K562 (cell line): Measurements from ENCODE around the gene RBPJ.

Experiments
- ATF3 ChIP-seq, 2 experiments: fragments of 450-650 bp in 1 of 2; sonication (generic) in 1 of 2; formaldehyde crosslinking in 1 of 2; IDR thresholded peaks in 1 of 2; conservative IDR thresholded peaks in 1 of 2; 2 replicates each; pipeline versions ENCODE4 v1.6.1 to v1.8.1; 2016 to 2023; ENCODE audit warnings: mild to moderate bottlenecking in 2 of 2, moderate library complexity in 2 of 2, inconsistent platforms in 1 of 2, missing genetic modification reagents in 1 of 2
- CTCF ChIP-seq, 3 experiments: IDR thresholded peaks in 2 of 3; conservative IDR thresholded peaks in 1 of 3; 2 replicates each; pipeline ENCODE4 v1.5.1; 2011 to 2012; ENCODE audit warnings: low read length in 3 of 3, mild to moderate bottlenecking in 3 of 3, control low read depth in 2 of 3, improper control_type of control experiment in 1 of 3, inconsistent platforms in 1 of 3, low read depth in 1 of 3, mixed read lengths in 1 of 3, moderate library complexity in 1 of 3; ENCODE audit not compliant: insufficient read depth in 2 of 3
- FOSL1 ChIP-seq: fragments of 200-800 bp; sonication (Bioruptor generic); conservative IDR thresholded peaks from 2 replicates; pipeline ENCODE4 v1.6.1; 2016; ENCODE audit warnings: missing genetic modification characterization, missing compliant biosample characterization
- KLF10 ChIP-seq: fragments of 250-450 bp; sonication (Bioruptor Pico); IDR thresholded peaks from 2 replicates; pipeline ENCODE4 v1.6.1; 2021; ENCODE audit warnings: matching md5 sums
- NFE2L1 ChIP-seq: fragments of 450-650 bp; IDR thresholded peaks from 2 replicates; pipeline ENCODE4 v1.6.1; 2016; ENCODE audit warnings: missing genetic modification characterization, low read depth, mild to moderate bottlenecking, missing compliant biosample characterization, moderate library complexity, borderline replicate concordance
- SNRNP70 ChIP-seq: fragments of 200-400 bp; formaldehyde crosslinking; optimal IDR thresholded peaks from 2 replicates; pipeline ENCODE3; 2017; ENCODE audit warnings: low read depth, low read length
- SREBF1 ChIP-seq: fragments of 150-350 bp; IDR thresholded peaks from 2 replicates; pipeline ENCODE4 v1.6.1; 2014; ENCODE audit warnings: antibody characterized with exemption, low read depth, low read length, borderline replicate concordance
- SREBF2 ChIP-seq: sonication (generic); formaldehyde crosslinking; IDR thresholded peaks from 2 replicates; pipeline ENCODE4 v1.4.0; 2020; ENCODE audit warnings: mild to moderate bottlenecking, missing genetic modification reagents

- TF ChIP-seq SNRNP70 (no peak), SREBF2 (CRISPR knock-in tag) (no peak), NFE2L1 (tag) (no peak), ATF3 (IDR thresholded peaks at IDR 0.05) (no peak), ATF3 (CRISPR knock-in tag; conservative IDR thresholded peaks at IDR 0.05) (no peak), CTCF (IDR thresholded peaks at IDR 0.05 in 2 of 3, conservative IDR thresholded peaks at IDR 0.05 in 1 of 3; ENCODE audit: insufficient read depth in 2 of 3, low read depth in 1 of 3, low read length in 3 of 3) (no peak), SREBF1 (no peak), KLF10 (CRISPR knock-in tag) (no peak), FOSL1 (tag) (no peak)
Observed at GRCh38 chr4:26424153-26424552, 103.3 kb downstream of the RBPJ start.
